SH-SY5Y (cell line): ENCODE results near the gene PALD1.

Experiments used
- GATA2 ChIP-seq: IDR thresholded peaks from 2 replicates; pipeline ENCODE4 v1.6.1; 2011; ENCODE audit warnings: mild to moderate bottlenecking, low read depth, low read length
- GATA3 ChIP-seq: IDR thresholded peaks from 2 replicates; pipeline ENCODE4 v1.6.1; 2011; ENCODE audit warnings: low read depth, mild to moderate bottlenecking, low read length, moderate library complexity

DNA sequence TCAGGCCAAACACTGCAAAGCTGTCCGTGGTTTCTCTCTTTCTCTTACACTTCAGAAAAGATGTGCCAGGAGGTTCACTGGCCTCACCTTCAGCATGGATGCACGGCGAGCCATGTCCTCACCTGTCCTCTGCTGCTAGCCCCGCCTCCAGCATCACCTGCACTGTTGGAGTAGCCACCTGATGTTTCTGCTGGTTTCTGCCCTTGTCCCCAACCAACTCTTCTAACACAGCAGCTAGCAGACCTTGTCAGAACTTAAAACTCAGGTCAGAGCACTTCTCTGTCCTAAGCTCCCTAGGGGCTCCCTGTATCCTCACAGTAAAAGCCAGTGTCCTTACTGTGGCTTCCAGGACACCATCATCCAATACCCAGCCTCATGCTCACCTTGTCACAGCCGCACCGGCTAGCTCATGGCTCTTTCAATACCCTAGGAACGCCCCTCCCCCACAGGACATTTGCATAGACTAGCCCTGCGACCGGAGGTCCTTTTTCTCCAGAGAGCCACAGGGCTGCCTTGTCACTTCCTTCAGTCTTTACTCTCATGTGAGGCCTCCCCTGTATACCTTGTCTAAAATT is 15.2 kb downstream of the PALD1 start:
- TF ChIP-seq GATA2 (no peak), GATA3 (no peak)
